ENCODE data around the gene ATN1. TPM values are rescaled to one million over a fixed set of nuclear protein-coding genes. Genes with fewer than 3 reads are reported as not detected.

ATN1 gene
- total and polyA plus RNA-seq, 2 of the 8 experiments (the other 6 are each of a cell fraction or from before 2014, with no cell fraction given): 20.6 to 73.4 TPM

- Histone ChIP-seq H3K36me3 (ENCODE audit: control insufficient read depth in 2 of 4, insufficient read depth in 4 of 4, low read length in 3 of 4) (peaks cover 0 to 4% (median 0%) of the 10 kb centered on the region in 4 experiments; a peak in 1 of 8 replicates), H3K4me1 (replicated peaks in 1 of 4; ENCODE audit: control insufficient read depth in 3 of 4, insufficient read depth in 4 of 4, low read length in 3 of 4) (peaks cover 12 to 37% (median 29%) of the 10 kb centered on the region in 4 experiments), H3K79me1 (ENCODE audit: low read depth, low read length) (no peaks in the 10 kb centered on the region), H3K27ac (ENCODE audit: low read depth, low read length) (no peak overlapping the region), H2BK120ac (replicated peaks; ENCODE audit: low read depth, low read length) (no peak overlapping the region), H4K8ac (ENCODE audit: extremely low read depth, insufficient read depth, low read length) (peak overlapping the region; percentile 5; the same call in 1 of the 2 replicates), H4K20me1 (replicated peaks in 1 of 2; ENCODE audit: control insufficient read depth in 1 of 2, insufficient read depth in 2 of 2, low read length in 2 of 2) (no peaks in the 10 kb centered on the region), H2BK20ac (ENCODE audit: low read length) (no peak overlapping the region), H4K5ac (ENCODE audit: insufficient read length, low read depth, low read length) (no peak overlapping the region), H3K9ac (replicated peaks in 1 of 4; ENCODE audit: extremely low read depth in 1 of 4, low read depth in 3 of 4, low read length in 3 of 4) (no peak overlapping the region), H2BK12ac (ENCODE audit: low read depth, low read length) (peak overlapping the region; percentile 65; the same call in 1 of the 2 replicates), H2AFZ (ENCODE audit: low read length) (no peak overlapping the region), H2BK5ac (ENCODE audit: low read depth, low read length) (peak overlapping the region; percentile 75; the same call in 1 of the 2 replicates), H4K91ac (replicated peaks; ENCODE audit: insufficient read length, low read length) (peak overlapping the region; percentile 46), H3K23ac (ENCODE audit: insufficient read length) (no peak overlapping the region), H3K79me2 (ENCODE audit: control insufficient read depth in 1 of 2, insufficient read depth in 2 of 2, low read length in 2 of 2) (peaks cover 0 to 14% of the 10 kb centered on the region in 2 experiments; a peak in 2 of 4 replicates), H3K4ac (replicated peaks; ENCODE audit: insufficient read length, low read depth, low read length) (no peak overlapping the region), H3K18ac (ENCODE audit: extremely low read depth, low read length) (peak overlapping the region; percentile 0; the same call in 1 of the 2 replicates), H2BK15ac (ENCODE audit: low read length) (0 out of 2 replicates have a peak overlapping the region, but pooled peaks have one; percentile 14), H3K27me3 (replicated peaks in 1 of 4; ENCODE audit: control insufficient read depth in 3 of 4, extremely low read depth in 1 of 4, insufficient read depth in 3 of 4, low read length in 3 of 4) (no peaks in the 10 kb centered on the region), H3K23me2 (ENCODE audit: low read depth, low read length) (peaks cover 16% of the 10 kb centered on the region; the same call in 1 of the 2 replicates), H3K4me2 (ENCODE audit: insufficient read depth in 1 of 2, low read depth in 2 of 2, low read length in 2 of 2) (no peak overlapping the region), H3K56ac (replicated peaks; ENCODE audit: insufficient read length, low read depth, low read length) (peak overlapping the region; percentile 14), H3K4me3 (ENCODE audit: extremely low read depth in 1 of 4, insufficient read depth in 2 of 4, low read depth in 3 of 4, low read length in 4 of 4) (no peak overlapping the region), H3K14ac (ENCODE audit: insufficient read length) (no peak overlapping the region), H3K9me3 (ENCODE audit: insufficient read depth in 2 of 2, low read depth in 1 of 2, low read length in 1 of 2) (no peaks in the 10 kb centered on the region), H2AK5ac (ENCODE audit: low read depth, low read length) (no peak overlapping the region)
- ChIA-PET CTCF (ENCODE audit: partially characterized antibody) (interaction anchor here (0.8 to 12.2 kb wide), 14 partner anchors 8 to 100 kb away, joined by 3 to 277 read pairs (median 10); partner anchors contain the start of genes C12orf57, C1S, LPCAT3 and PHB2), POLR2A (ENCODE audit: partially characterized antibody) (interaction anchor here (1.0 to 44.0 kb wide), 8 partner anchors 9 to 148 kb away, joined by 3 to 1596 read pairs (median 19); partner anchors contain the start of genes ATN1, C12orf57, C1RL and EMG1)
- FAIRE-seq (no peak), DNase-seq (ENCODE audit: low read depth in 1 of 2, low spot score in 2 of 2) (no peak)
- 93% methylated on average over 24 of the region's 26 CpGs; no CpG with 5 or more reads in 1 of the 2 experiments for WGBS, 2 experiments (ENCODE audit: extremely low coverage in 1 of 2, insufficient coverage in 1 of 2, insufficient read length in 1 of 2, insufficient replicate concordance in 2 of 2, low coverage in 1 of 2, low lambda C conversion rate in 2 of 2, missing lambda C conversion rate in 1 of 2)
- TF ChIP-seq CTBP2 (IDR thresholded peaks at IDR 0.05; ENCODE audit: borderline replicate concordance, insufficient read depth, insufficient read length, low read length): no peak
- no peak for TF ChIP-seq SRF (IDR thresholded peaks at IDR 0.05; ENCODE audit: low read depth, low read length)
- TF ChIP-seq EGR1 (IDR thresholded peaks at IDR 0.05; ENCODE audit: borderline replicate concordance, low read depth, low read length): no peak
- no peak for TF ChIP-seq GTF2F1 (IDR thresholded peaks at IDR 0.05; ENCODE audit: borderline replicate concordance, low read depth, low read length)
- TF ChIP-seq SP1 (IDR thresholded peaks at IDR 0.05; ENCODE audit: low read depth, low read length): no peak
- TF ChIP-seq RAD21 (IDR thresholded peaks at IDR 0.05 in 1 of 2, conservative IDR thresholded peaks at IDR 0.05 in 1 of 2; ENCODE audit: low read depth in 2 of 2, low read length in 2 of 2): no peak
- TF ChIP-seq HDAC6 (IDR thresholded peaks at IDR 0.05; ENCODE audit: low read depth, low read length): no peak
- TF ChIP-seq TBP (IDR thresholded peaks at IDR 0.05; ENCODE audit: low read depth, low read length): no peak
- no peak for TF ChIP-seq TAF7 (optimal IDR thresholded peaks at IDR 0.05; ENCODE audit: borderline replicate concordance, low read depth, low read length)
- TF ChIP-seq SIX5 (IDR thresholded peaks at IDR 0.05; ENCODE audit: low read depth, low read length): no peak
- no peak for TF ChIP-seq EZH2 (IDR thresholded peaks at IDR 0.05; ENCODE audit: low read depth, low read length, severe bottlenecking)
Observed at GRCh38 chr12:6959805-6960592, 32.2 kb downstream of the ATN1 start.

All from H1 (cell line).